T-helper 2 cell treated with Interferon-gamma antibody and Interleukin-4, amounts not matched to agents 100 ng/mL and 5 ng/mL, for 36 hours (primary cell): ENCODE measurements around the gene ONECUT2. TPM values are rescaled to one million over a fixed set of nuclear protein-coding genes. Genes with fewer than 3 reads are reported as not detected.
"Not testable (repeated sequence)": the region's sequence is repeated elsewhere in the genome, so short reads cannot be mapped to it uniquely, and the experiment has no call there.

Source experiments
- intact Hi-C: fragments of 100-400 bp; cut with micrococcal nuclease; formaldehyde crosslinking; loops from one replicate; pipeline ENCODE4 v1.15.1; 2023
- total RNA-seq: library from RNA; stranded (reverse); gene quantifications from 2 replicates; pipeline ENCODE4 v1.2.3, GENCODE V29; 2022

ONECUT2 gene
- total RNA-seq, 1 donor from 2014 or later: not detected

GRCh38 chr18:57522348-57522747 is 87.2 kb downstream of the ONECUT2 start:
- intact Hi-C loops: not testable (repeated sequence)

DNA sequence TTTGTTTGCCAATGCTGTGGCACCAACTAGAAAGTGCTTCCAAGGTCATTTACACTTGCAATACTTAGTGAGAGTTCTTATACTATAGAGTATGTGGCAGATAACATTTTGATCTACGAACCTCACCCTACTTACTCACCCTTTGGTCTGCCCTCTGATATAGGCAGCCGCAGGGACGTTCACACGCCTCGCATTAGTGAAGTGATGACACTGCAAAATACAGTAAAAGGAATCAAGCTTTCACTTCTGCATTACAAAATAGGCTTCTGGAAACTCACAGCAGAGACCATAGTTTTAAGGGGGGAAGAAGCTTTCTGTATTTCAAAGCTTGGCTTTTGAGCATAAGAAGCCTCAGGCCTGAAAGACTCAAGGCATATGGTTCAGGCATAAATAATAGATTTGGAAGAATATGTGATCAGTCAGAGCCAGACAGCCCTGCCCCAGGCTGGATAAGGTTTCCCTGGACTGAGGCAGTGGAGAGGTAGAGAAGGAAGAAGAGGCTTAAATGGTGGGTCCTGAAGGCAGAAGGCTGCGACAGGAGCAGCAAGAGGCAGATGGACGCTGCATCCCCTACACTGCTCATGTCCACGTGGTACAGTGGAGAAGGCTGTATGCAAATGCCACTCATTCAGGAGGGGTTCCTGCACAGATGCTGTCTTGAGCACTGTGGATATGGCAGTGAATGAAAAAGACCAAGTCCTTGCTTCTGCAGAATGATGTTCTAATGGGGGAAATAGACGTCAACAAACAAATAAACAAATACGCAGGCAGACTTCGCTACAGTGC is 88.2 kb downstream of the ONECUT2 start:
- intact Hi-C loops: no loop called here

GRCh38 chr18:57527556-57528229 is 92.5 kb downstream of the ONECUT2 start:
- intact Hi-C loops: no loop called here

GRCh38 chr18:57529151-57529550 is 94.0 kb downstream of the ONECUT2 start:
- intact Hi-C loops: no loop called here

DNA sequence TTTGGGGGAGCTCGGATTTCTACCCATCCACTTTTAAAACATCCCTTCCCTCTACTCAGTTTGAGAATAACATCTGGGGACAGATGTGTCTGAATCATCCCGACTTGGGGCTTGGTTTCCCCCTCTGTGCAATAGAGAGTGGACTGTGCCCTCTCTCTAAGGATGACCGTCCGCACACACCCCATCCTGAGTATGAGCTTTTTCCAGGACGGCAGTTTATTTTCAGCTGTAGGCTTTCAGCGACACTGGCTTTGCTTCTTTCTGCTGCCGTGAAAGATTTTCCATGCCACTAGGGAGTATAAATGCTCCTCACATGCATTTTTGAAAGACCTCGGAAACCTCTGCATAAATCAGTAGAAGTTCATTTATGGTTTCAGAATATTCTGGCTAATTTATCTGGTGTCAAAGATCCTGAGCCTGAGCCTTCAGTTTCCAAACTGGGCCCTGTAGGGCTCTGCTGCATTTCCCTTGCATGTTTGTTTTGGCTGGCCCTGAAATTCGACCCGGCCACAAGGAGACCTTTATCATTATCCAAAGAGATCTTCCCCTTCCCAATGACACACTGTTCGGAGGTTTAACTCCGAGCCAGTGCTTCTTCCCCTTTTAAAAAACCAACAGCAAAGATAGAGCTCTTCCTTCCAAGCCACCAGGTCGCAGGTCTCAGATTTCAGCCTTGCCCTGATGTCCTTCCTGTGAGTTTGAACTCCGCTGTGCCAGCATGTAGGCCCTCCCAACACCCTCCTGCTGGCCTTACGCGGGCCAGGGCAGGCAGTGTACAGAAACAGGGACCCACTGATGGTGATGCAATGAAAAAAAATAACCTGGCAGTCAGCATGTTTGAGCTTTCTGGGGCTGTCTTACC is 98.1 kb downstream of the ONECUT2 start:
- intact Hi-C loops: no loop called here

GRCh38 chr18:57533868-57534510 is 98.8 kb downstream of the ONECUT2 start:
- intact Hi-C loops: no loop called here

- intact Hi-C loops: no loop called here
Observed at GRCh38 chr18:57534511-57534909, 99.3 kb downstream of the ONECUT2 start.

GRCh38 chr18:57538614-57539013 is 103.4 kb downstream of the ONECUT2 start:
- intact Hi-C loops: no loop called here

- intact Hi-C loops: no loop called here
Observed at GRCh38 chr18:57539702-57540101, 104.5 kb downstream of the ONECUT2 start.

Other genes starting within 250 kb of the ONECUT2 start
- gene ST8SIA3, start 82.8 kb upstream of the ONECUT2 start, total RNA-seq: not detected in 2 replicates
- 17.0 and 18.1 TPM in 2 replicates for gene FECH, start 151.3 kb downstream of the ONECUT2 start, total RNA-seq
- gene NARS1, start 186.5 kb downstream of the ONECUT2 start, total RNA-seq: 91.4 and 94.2 TPM in 2 replicates